Psoas muscle (tissue), 8 donors: ENCODE results near the gene HAS3. TPM values are rescaled to one million over a fixed set of nuclear protein-coding genes. Genes with fewer than 3 reads are reported as not detected.
A peak's percentile ranks its signal among the peaks of the same experiment; 100 is the strongest.

ENCODE experiments used
- ATAC-seq, 4 donors: fragments of 200-7000 bp; cut with Tn5 transposase; one replicate each; pipeline ENCODE4 v1.9.1; 2020; ENCODE audit warnings: moderate library complexity in 3 of 4, mild to moderate bottlenecking in 2 of 4
- DNase-seq, 2 donors: peaks; one replicate each; pipeline ENCODE4 v3.0.0-alpha.2; 2020
- H3K27ac ChIP-seq: fragments of 200-600 bp; one replicate; pipeline ENCODE4 v1.8.0; 2022
- H3K27me3 ChIP-seq, 3 donors: fragments of 200-600 bp in 1 of 3; one replicate each; pipeline versions ENCODE4 v1.6.1 to v1.8.0; 2013 to 2022; ENCODE audit warnings: low read length in 2 of 3, mild to moderate bottlenecking in 2 of 3, moderate library complexity in 1 of 3; ENCODE audit not compliant: insufficient read depth in 3 of 3
- H3K36me3 ChIP-seq, 2 donors: fragments of 200-600 bp in 1 of 2; one replicate each; pipeline versions ENCODE4 v1.6.1 to v1.8.0; 2013 to 2022; ENCODE audit warnings: low read depth in 1 of 2, mild to moderate bottlenecking in 1 of 2, moderate library complexity in 1 of 2; ENCODE audit not compliant: insufficient read depth in 1 of 2
- H3K4me1 ChIP-seq: fragments of 200-600 bp; one replicate; pipeline ENCODE4 v1.8.0; 2022
- H3K4me3 ChIP-seq: fragments of 200-600 bp; one replicate; pipeline ENCODE4 v1.8.0; 2022; ENCODE audit warnings: mild to moderate bottlenecking
- H3K9me3 ChIP-seq: fragments of 200-600 bp; one replicate; pipeline ENCODE4 v1.8.0; 2022
- CTCF ChIP-seq: fragments of 200-600 bp; IDR thresholded peaks from one replicate; pipeline ENCODE4 v1.8.0; 2022; ENCODE audit warnings: antibody characterized with exemption
- whole genome bisulfite sequencing, 3 donors: extraction: QIAGEN DNeasy Blood & Tissue Kit; methylation state at CpG; one replicate each; pipeline versions ENCODE4 v1.1.6 to v1.1.7; 2013; 5-methylcytosine and 5-hydroxymethylcytosine counted together
- intact Hi-C, 2 donors: fragments of 100-400 bp; cut with DNase I; formaldehyde crosslinking; loops; one replicate each; pipeline versions ENCODE4 v1.11.0 to v1.14.2; 2022
- polyA plus RNA-seq, 3 donors: library from polyadenylated mRNA; stranded (reverse); fragments of 200-250 nt; gene quantifications; one replicate each; pipeline ENCODE4 v1.2.3, GENCODE V29; 2013
- total RNA-seq, 4 donors: library from RNA; stranded (reverse); fragmentation: NEBNext Ultra II Directional in 2 of 4; extraction: Animal tissue kit (Norgen Biotek cat#: 25700) in 2 of 4; gene quantifications; one replicate each; pipeline versions ENCODE4 v1.2.1 to v1.2.4, GENCODE V29; 2021 to 2023
- donor health status: healthy with polysubstance abuse.
- donor health status: DM: no; HTN: no; CAD: no; lungs with moderate emphysema.
- donor health status: Bipolar disorder and iron deficiency.
- donor health status: healthy.
- donor health status: DM: yes; HTN: yes; CAD: no.
- donor health status: DM: no; HTN: no; CAD: no.
- donor health status: DM: no; HTN: no; CAD: no.
- donor health status: DM: yes; HTN: yes; CAD: no.

Gene HAS3
- total and polyA plus RNA-seq, 7 donors = 0.40 to 1.8 (median 0.86) TPM

GRCh38 chr16:69111876-69112230 is 6.4 kb downstream of the HAS3 start:
- DNase-seq (no peak), ATAC-seq (no peak)
- Histone ChIP-seq H3K27ac (no peak overlapping the region), H3K4me3 (no peak overlapping the region), H3K27me3 (peaks cover 0 to 4% (median 0%) of the 10 kb centered on the region in 3 donors), H3K4me1 (peaks cover 15% of the 10 kb centered on the region), H3K36me3 (peaks cover 0 to 50% of the 10 kb centered on the region in 2 donors), H3K9me3 (no peaks in the 10 kb centered on the region)
- intact Hi-C loops = loop anchor here (10.0 kb wide), 2 partner anchors 107 to 117 kb away; no protein-coding TSS in a partner anchor
- WGBS, 3 donors = 79 to 90% (median 81%) methylated on average over 5 of the region's 5 CpGs
- no peak for TF ChIP-seq CTCF

- WGBS, 3 donors = 34 to 47% (median 44%) methylated on average over 6 of the region's 6 CpGs
- Histone ChIP-seq H3K27me3 (peaks cover 0 to 4% (median 0%) of the 10 kb centered on the region in 3 donors), H3K4me1 (peaks cover 8% of the 10 kb centered on the region), H3K9me3 (no peaks in the 10 kb centered on the region), H3K27ac (no peak overlapping the region), H3K4me3 (no peak overlapping the region), H3K36me3 (peaks cover 0 to 52% of the 10 kb centered on the region in 2 donors)
- intact Hi-C loops = loop anchor here (10.0 kb wide), 2 partner anchors 108 to 118 kb away; no protein-coding TSS in a partner anchor
- peak; percentile 52 to 77 (median 74) for ATAC-seq
- peak; percentile 43 to 71 for DNase-seq
- peak; percentile 54 for TF ChIP-seq CTCF
Observed at GRCh38 chr16:69112285-69113129, 7.1 kb downstream of the HAS3 start.

GRCh38 chr16:69113216-69113615 is 7.8 kb downstream of the HAS3 start:
- no peak for TF ChIP-seq CTCF
- intact Hi-C loops = loop anchor here (10.0 kb wide), 2 partner anchors 108 to 118 kb away; no protein-coding TSS in a partner anchor
- no peak for ATAC-seq

GRCh38 chr16:69114346-69114975 is 9.0 kb downstream of the HAS3 start:
- intact Hi-C loops = loop anchor here (10.0 kb wide), 2 partner anchors 110 to 120 kb away; no protein-coding TSS in a partner anchor
- 89% methylated on average over 25 of the region's 25 CpGs for WGBS, 3 donors
- Histone ChIP-seq H3K4me1 (peaks cover 3% of the 10 kb centered on the region), H3K27me3 (no peaks in the 10 kb centered on the region), H3K9me3 (no peaks in the 10 kb centered on the region), H3K27ac (no peak overlapping the region), H3K4me3 (no peak overlapping the region), H3K36me3 (peaks cover 0 to 68% of the 10 kb centered on the region in 2 donors)
- TF ChIP-seq CTCF = no peak
- DNase-seq = no peak
- ATAC-seq = no peak

More at GRCh38 chr16:69113216-69113615, 7.8 kb downstream of the HAS3 start:
- Histone ChIP-seq H3K36me3 (peaks cover 0 to 59% of the 10 kb centered on the region in 2 donors), H3K4me1 (peaks cover 1% of the 10 kb centered on the region), H3K27me3 (peaks cover 0 to 2% (median 0%) of the 10 kb centered on the region in 3 donors), H3K27ac (no peak overlapping the region), H3K9me3 (no peaks in the 10 kb centered on the region), H3K4me3 (no peak overlapping the region)
- WGBS, 3 donors = 90 to 94% (median 93%) methylated on average over 7 of the region's 7 CpGs
- no peak for DNase-seq
